Immature natural killer cell (primary cell): ENCODE data around the gene MCM3AP. TPM values are rescaled to one million over a fixed set of nuclear protein-coding genes. Genes with fewer than 3 reads are reported as not detected.
"Not testable (repeated sequence)": the region's sequence is repeated elsewhere in the genome, so short reads cannot be mapped to it uniquely, and the experiment has no call there.

Source experiments
- DNase-seq, 3 donors: peaks; one replicate each; pipeline ENCODE4 v3.0.0; 2022; ENCODE audit warnings: mixed read lengths in 1 of 3
- H3K27ac Mint-ChIP-seq, 6 donors: one replicate each; pipeline ENCODE4 v1.8.0; 2020; ENCODE audit warnings: mixed read lengths in 6 of 6, mild to moderate bottlenecking in 5 of 6, inconsistent platforms in 4 of 6, moderate library complexity in 3 of 6
- H3K27me3 Mint-ChIP-seq, 3 donors: one replicate each; pipeline ENCODE4 v1.8.0; 2020 to 2021; ENCODE audit warnings: low read depth in 3 of 3, mild to moderate bottlenecking in 3 of 3, mixed read lengths in 3 of 3, moderate library complexity in 3 of 3, inconsistent platforms in 1 of 3
- H3K36me3 Mint-ChIP-seq, 3 donors: one replicate each; pipeline ENCODE4 v1.8.0; 2020; ENCODE audit warnings: mixed read lengths in 3 of 3, inconsistent platforms in 2 of 3, mild to moderate bottlenecking in 2 of 3
- H3K4me1 Mint-ChIP-seq, 2 donors: one replicate each; pipeline ENCODE4 v1.8.0; 2020; ENCODE audit warnings: inconsistent platforms in 2 of 2, mild to moderate bottlenecking in 2 of 2, mixed read lengths in 2 of 2, moderate library complexity in 1 of 2
- H3K4me3 Mint-ChIP-seq, 5 donors: one replicate each; pipeline ENCODE4 v1.8.0; 2020; ENCODE audit warnings: mild to moderate bottlenecking in 5 of 5, mixed read lengths in 5 of 5, inconsistent platforms in 3 of 5, moderate library complexity in 3 of 5
- H3K9me3 Mint-ChIP-seq, 6 donors: one replicate each; pipeline ENCODE4 v1.8.0; 2020; ENCODE audit warnings: mild to moderate bottlenecking in 6 of 6, mixed read lengths in 6 of 6, inconsistent platforms in 4 of 6, moderate library complexity in 3 of 6
- polyA plus RNA-seq, 3 donors: library from polyadenylated mRNA; unstranded; fragments of 300-500 nt; fragmentation: Illumina TruSeq; gene quantifications; one replicate each; pipeline ENCODE4 v1.2.3, GENCODE V29; 2021

Gene MCM3AP
- polyA plus RNA-seq, 3 donors from 2014 or later, result 25.9 to 55.3 (median 28.5) TPM

DNA sequence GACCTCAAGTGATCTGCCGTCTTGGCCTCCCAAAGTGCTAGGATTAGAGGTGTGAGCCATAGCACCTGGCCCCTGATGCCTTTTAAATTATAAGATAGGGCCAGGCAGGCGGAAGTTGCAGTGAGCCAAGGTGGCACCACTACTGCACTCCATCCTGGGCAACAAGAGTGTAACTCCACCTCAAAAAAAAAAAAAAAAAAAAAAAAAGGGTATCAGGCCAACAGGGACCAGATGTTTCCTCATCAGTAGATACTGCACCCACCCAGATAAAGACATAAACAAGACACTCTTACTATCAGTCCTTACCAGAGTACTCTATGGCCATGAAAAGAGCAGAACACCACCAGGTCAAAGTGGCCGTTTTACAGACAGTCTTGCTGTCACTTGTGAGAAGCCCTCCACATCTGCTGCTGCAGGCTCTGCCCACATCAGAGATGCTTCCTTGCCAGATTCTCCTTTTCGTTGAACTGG lies 35.0 kb upstream of the MCM3AP start:
- DNase-seq, result no peak
- Mint-ChIP-seq H3K27me3 (peaks cover 4 to 12% (median 10%) of the 10 kb centered on the region in 3 donors), H3K9me3 (no peaks in the 10 kb centered on the region), H3K4me3 (no peak overlapping the region), H3K27ac (peak overlapping the region in 1 of 6 donors; percentile 19), H3K4me1 (peaks cover 20 to 22% of the 10 kb centered on the region in 2 donors), H3K36me3 (no peaks in the 10 kb centered on the region)

DNA sequence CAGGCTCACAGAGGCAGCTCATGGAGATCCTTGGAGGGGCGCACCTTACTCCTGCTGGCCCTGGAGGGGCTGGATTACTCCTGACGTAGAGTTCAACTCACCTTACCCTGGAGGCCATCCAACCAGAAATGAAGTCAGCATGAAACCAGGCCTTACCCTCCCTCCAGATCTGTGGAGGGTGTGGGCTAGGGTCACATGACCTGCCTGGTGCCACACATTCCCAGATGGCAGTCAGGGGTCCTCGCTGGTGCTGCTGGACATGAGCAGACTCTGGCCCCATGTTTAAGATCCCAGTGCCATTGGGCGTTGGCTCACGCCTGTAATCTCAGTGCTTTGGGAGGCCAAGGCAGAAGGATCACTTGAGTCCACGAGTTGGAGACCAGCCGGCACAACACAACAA lies 33.8 kb upstream of the MCM3AP start:
- Mint-ChIP-seq H3K4me1 (peaks cover 18 to 20% of the 10 kb centered on the region in 2 donors), H3K36me3 (no peaks in the 10 kb centered on the region), H3K27ac (no peak overlapping the region), H3K27me3 (peaks cover 4 to 10% (median 10%) of the 10 kb centered on the region in 3 donors), H3K9me3 (no peaks in the 10 kb centered on the region), H3K4me3 (no peak overlapping the region)
- no peak for DNase-seq

DNA sequence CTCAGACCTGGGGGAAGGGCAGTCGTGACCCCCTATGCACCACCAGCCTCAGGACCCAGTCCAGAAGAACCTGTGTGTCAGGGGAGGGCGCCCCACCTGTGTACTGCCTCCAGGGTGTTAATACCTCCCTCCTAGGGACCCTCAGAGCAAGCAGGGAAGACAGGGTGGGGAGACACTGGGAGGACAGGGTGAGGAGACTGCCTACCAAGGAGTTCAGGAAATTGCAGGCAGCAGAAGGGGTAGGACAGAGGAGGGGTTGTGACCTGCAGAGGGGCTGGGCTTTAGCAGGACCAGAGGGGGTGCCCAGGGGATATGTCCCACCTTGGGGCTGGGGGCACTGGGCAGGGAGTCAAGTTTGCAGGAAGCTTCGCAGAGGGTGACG lies 33.0 kb upstream of the MCM3AP start:
- Mint-ChIP-seq H3K4me1 (peaks cover 18 to 20% of the 10 kb centered on the region in 2 donors), H3K27me3 (peaks cover 0 to 5% (median 5%) of the 10 kb centered on the region in 3 donors), H3K36me3 (no peaks in the 10 kb centered on the region), H3K27ac (no peak overlapping the region), H3K9me3 (peaks cover 0 to 2% (median 0%) of the 10 kb centered on the region in 6 donors), H3K4me3 (no peak overlapping the region)
- DNase-seq, result no peak

DNA sequence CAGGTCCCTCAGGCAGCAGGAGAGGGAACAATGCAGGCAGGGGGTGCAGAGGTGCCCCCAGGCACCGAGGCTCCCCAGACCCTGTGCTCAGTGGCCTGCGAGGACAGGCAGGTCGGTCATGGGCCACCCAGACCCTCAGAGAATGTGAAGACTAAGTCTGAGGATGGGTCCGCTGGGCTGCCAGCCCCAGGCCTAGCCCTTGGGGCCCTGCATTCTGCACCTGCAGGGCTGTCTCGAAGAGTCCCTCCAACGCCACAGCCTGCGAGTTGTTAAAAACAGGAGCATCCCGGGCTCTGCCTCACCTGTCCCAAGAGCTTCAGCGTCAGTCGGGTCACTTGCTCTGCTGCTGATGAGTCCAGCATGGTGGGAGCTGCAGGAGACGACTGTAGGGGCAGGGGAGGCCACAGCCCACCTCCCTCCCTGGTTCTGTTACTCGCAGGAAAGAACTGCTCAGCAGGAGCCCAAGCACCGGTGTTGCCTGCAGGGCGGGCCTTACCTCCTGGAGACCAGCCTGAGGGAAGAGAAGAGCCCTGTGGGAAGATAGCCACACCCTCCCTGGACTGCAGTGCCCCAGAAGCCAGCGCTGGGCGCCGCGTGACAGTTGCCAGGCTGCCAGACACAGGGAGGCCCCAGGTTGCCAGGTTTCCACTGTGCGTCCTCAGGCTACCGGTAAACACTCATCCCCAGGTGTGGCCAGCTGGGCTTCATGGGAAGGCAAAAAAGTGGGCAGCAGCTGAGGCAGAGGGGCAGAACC lies 32.5 kb upstream of the MCM3AP start:
- Mint-ChIP-seq H3K36me3 (peaks cover 0 to under 1% (median 0%) of the 10 kb centered on the region in 3 donors), H3K4me3 (no peak overlapping the region), H3K27me3 (peaks cover 0 to 5% (median 0%) of the 10 kb centered on the region in 3 donors), H3K4me1 (peaks cover 14 to 16% of the 10 kb centered on the region in 2 donors), H3K9me3 (peaks cover 0 to 2% (median 0%) of the 10 kb centered on the region in 6 donors), H3K27ac (no peak overlapping the region)
- no peak for DNase-seq

DNA sequence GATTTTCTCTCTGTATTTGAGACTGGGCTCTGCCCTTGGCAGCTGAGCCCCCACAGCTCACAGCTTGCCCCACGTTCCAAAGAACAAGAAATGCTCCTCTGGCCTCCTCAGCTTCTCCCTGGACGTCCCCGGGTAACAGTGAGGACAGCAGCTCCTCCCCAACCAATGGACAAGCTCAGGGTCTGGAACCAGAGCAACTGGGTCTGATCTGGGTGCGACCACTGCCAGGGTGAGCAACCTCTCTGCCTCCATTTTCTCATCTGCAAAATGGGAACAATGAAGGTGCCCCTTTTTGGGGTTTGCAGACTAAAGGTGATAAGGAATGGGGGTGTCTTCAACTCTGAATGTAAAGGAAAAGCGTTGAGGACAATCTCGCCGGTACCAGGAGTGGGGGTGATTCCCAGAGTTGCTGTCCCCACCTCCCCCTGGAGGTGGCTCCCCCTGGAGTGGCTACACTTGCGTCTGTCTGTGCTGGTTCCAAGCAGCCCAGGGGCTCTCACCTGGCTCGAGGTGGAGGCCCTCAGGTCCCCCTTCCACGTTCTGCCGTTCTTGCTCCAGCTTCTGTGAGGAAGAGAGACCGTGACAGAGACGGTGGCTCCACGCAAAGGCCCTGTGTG lies 31.4 kb upstream of the MCM3AP start:
- Mint-ChIP-seq H3K9me3 (peaks cover 0 to 2% (median 0%) of the 10 kb centered on the region in 6 donors), H3K4me3 (no peak overlapping the region), H3K27me3 (peaks cover 0 to 3% (median 0%) of the 10 kb centered on the region in 3 donors), H3K4me1 (peaks cover 5 to 8% of the 10 kb centered on the region in 2 donors), H3K36me3 (peaks cover 0 to 4% (median 0%) of the 10 kb centered on the region in 3 donors), H3K27ac (no peak overlapping the region)
- DNase-seq, result no peak

- Mint-ChIP-seq H3K27ac (no peak overlapping the region), H3K36me3 (peaks cover 0 to 8% (median 0%) of the 10 kb centered on the region in 3 donors), H3K4me3 (no peak overlapping the region), H3K9me3 (peaks cover 0 to 2% (median 0%) of the 10 kb centered on the region in 6 donors), H3K4me1 (no peaks in the 10 kb centered on the region), H3K27me3 (no peaks in the 10 kb centered on the region)
- no peak for DNase-seq
Observed at GRCh38 chr21:46314441-46315020, 29.1 kb upstream of the MCM3AP start.

DNA sequence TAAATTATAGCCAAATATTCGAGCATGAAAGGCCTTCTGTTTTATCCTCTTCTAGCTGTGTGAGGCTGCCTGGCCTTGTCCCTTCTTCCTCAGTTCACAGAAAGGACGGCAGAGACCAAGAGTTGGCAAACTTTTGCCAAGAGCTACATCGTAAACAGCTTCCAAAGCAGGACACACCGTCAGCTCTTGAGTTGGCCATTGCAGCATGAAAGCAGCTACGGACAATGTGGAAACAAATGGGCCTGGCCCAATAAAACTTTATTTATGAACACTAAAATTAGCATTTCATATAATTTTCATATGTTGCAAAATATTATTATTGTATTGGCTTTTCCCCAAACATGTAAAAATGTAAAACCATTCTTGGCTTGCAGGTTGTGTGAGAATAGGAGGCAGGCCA lies 27.5 kb upstream of the MCM3AP start:
- Mint-ChIP-seq H3K27ac (no peak overlapping the region), H3K36me3 (peaks cover 0 to 8% (median 0%) of the 10 kb centered on the region in 3 donors), H3K4me3 (no peak overlapping the region), H3K4me1 (no peaks in the 10 kb centered on the region), H3K27me3 (no peaks in the 10 kb centered on the region), H3K9me3 (peaks cover 0 to 2% (median 0%) of the 10 kb centered on the region in 6 donors)
- DNase-seq, result no peak

DNA sequence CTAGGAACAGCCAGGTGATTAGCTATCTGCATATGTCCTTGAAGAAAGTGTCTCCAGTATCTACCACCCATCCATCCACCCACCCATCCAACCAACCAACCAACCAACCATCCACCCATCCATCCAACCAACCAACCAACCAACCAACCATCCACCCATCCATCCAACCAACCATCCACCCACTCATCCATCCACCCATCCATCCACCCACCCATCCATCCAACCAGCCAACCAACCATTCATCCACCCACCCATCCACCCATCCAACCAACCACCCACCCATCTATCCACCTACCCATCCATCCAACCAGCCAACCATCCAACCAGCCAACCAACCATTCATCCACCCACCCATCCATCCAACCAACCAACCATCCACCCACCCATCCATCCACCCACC lies 26.2 kb upstream of the MCM3AP start:
- Mint-ChIP-seq H3K4me1 (no peaks in the 10 kb centered on the region), H3K27ac (no peak overlapping the region), H3K9me3 (peaks cover 0 to 2% (median 0%) of the 10 kb centered on the region in 6 donors), H3K36me3 (peaks cover 0 to 11% (median 0%) of the 10 kb centered on the region in 3 donors), H3K4me3 (no peak overlapping the region), H3K27me3 (no peaks in the 10 kb centered on the region)
- DNase-seq, result no peak

- H3K9me3 Mint-ChIP-seq, H3K4me3 Mint-ChIP-seq, H3K27ac Mint-ChIP-seq, DNase-seq, H3K4me1 Mint-ChIP-seq, H3K27me3 Mint-ChIP-seq: not testable (repeated sequence)
- peaks cover 0 to 11% (median 0%) of the 10 kb centered on the region in 3 donors for H3K36me3 Mint-ChIP-seq
Observed at GRCh38 chr21:46310260-46310659, 24.8 kb upstream of the MCM3AP start.

DNA sequence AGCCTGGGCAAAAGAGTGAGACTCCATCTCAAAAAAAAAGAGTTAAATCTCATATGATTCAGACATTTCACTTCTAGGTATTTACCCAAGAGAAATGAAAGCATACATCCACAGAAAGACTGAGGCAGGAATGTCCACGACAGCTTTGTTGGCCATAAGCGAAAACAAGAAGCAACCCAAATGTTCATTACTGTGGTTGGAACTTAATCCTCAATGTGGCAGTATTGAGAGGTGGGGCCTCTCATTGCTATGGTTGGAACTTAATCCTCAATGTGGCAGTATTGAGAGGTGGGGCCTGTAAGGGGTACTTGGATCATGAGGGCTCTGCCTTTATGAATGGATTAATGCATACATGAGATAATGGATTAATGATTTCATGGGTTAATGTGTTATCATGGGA lies 23.0 kb upstream of the MCM3AP start:
- DNase-seq, result no peak
- no peak overlapping the region for H3K4me3 Mint-ChIP-seq
- no peak overlapping the region for H3K27ac Mint-ChIP-seq
- peaks cover 0 to 3% (median 2%) of the 10 kb centered on the region in 3 donors for H3K27me3 Mint-ChIP-seq
- no peaks in the 10 kb centered on the region for H3K9me3 Mint-ChIP-seq
- peaks cover 0 to 18% (median 4%) of the 10 kb centered on the region in 3 donors for H3K36me3 Mint-ChIP-seq
- H3K4me1 Mint-ChIP-seq, result peaks cover 0 to 5% of the 10 kb centered on the region in 2 donors

- H3K4me3 Mint-ChIP-seq, result no peak overlapping the region
- H3K36me3 Mint-ChIP-seq, result peaks cover 0 to 18% (median 4%) of the 10 kb centered on the region in 3 donors
- no peaks in the 10 kb centered on the region for H3K9me3 Mint-ChIP-seq
- peaks cover 0 to 5% of the 10 kb centered on the region in 2 donors for H3K4me1 Mint-ChIP-seq
- peaks cover 0 to 3% (median 2%) of the 10 kb centered on the region in 3 donors for H3K27me3 Mint-ChIP-seq
- no peak for DNase-seq
- peak overlapping the region in 1 of 6 donors; percentile 26 for H3K27ac Mint-ChIP-seq
Observed at GRCh38 chr21:46307625-46308024, 22.2 kb upstream of the MCM3AP start.

- Mint-ChIP-seq H3K27ac (peak overlapping the region in 5 of 6 donors; percentile 1 to 96 (median 77)), H3K4me3 (peak overlapping the region in 2 of 5 donors; percentile 0 to 40), H3K36me3 (peaks cover 0 to 13% (median 9%) of the 10 kb centered on the region in 3 donors), H3K27me3 (peaks cover 0 to 4% (median 2%) of the 10 kb centered on the region in 3 donors), H3K4me1 (peaks cover 0 to 5% of the 10 kb centered on the region in 2 donors), H3K9me3 (no peaks in the 10 kb centered on the region)
- DNase-seq, result peak; percentile 32 to 82 (median 36)
Observed at GRCh38 chr21:46304955-46305354, 19.5 kb upstream of the MCM3AP start.

DNA sequence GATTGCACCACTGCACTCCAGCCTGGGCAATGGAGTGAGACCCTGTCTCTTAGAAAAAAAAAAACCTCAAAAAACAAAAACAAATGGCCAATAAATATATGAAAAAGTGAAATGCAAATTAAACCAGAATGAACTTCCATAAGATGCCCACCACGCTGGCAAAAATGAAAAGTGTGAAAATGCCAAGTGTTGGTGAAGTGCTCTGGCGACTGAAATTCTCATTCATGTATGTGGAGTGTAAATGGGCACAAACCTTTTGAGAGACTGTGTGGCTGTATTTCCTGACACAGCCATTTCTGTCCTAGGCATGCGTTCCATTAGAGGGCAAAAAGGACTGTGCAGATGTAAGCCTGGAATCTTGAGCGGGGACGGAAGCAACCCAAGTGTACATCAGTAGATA lies 19.0 kb upstream of the MCM3AP start:
- Mint-ChIP-seq H3K27ac (peak overlapping the region in 4 of 6 donors; percentile 70 to 96 (median 79)), H3K27me3 (peaks cover 0 to 4% (median 2%) of the 10 kb centered on the region in 3 donors), H3K4me1 (peaks cover 0 to 5% of the 10 kb centered on the region in 2 donors), H3K4me3 (peak overlapping the region in 2 of 5 donors; percentile 0 to 40), H3K36me3 (peaks cover 0 to 13% (median 9%) of the 10 kb centered on the region in 3 donors), H3K9me3 (no peaks in the 10 kb centered on the region)
- DNase-seq, result no peak

DNA sequence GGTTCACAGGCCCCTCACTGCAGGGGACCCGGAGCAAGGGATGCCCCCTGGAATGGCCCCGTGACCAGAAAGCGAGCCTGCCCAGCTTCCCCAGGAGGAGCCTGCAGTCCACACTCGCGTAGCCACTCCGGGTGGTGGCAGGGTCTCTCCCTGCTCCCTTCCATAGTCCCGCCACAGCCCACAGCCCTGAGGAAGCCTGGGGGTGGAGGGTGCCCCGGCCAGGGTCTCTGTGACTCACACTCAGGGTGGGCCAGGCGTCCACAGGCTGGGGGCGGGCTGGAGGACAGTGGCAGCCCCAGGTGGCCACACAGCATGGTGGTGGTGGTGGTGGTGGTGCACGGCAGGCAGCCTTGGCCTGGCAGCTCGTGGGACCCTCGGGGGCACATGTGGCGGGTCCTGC lies 16.3 kb upstream of the MCM3AP start:
- DNase-seq, result no peak
- H3K36me3 Mint-ChIP-seq, result peaks cover 0 to 10% (median 9%) of the 10 kb centered on the region in 3 donors
- H3K27me3 Mint-ChIP-seq, result peaks cover 0 to 6% (median 2%) of the 10 kb centered on the region in 3 donors
- no peak overlapping the region for H3K4me3 Mint-ChIP-seq
- H3K4me1 Mint-ChIP-seq, result peaks cover 0 to 13% of the 10 kb centered on the region in 2 donors
- no peaks in the 10 kb centered on the region for H3K9me3 Mint-ChIP-seq
- H3K27ac Mint-ChIP-seq, result no peak overlapping the region
